GM23338 (cell line): Measurements from ENCODE around the gene USP46. TPM values are rescaled to one million over a fixed set of nuclear protein-coding genes. Genes with fewer than 3 reads are reported as not detected.

Experiments
- ATAC-seq: fragments of 200-7000 bp; cut with Tn5 transposase; 3 replicates; pipeline ENCODE4 v1.9.1; 2020
- DNase-seq: peaks from one replicate; pipeline ENCODE4 v3.0.0-alpha.2; 2015; ENCODE audit warnings: low spot score
- H2AFZ ChIP-seq: fragments of 200-600 bp; sonication (generic); 2 replicates; pipeline ENCODE4 v1.8.0; 2016; ENCODE audit warnings: antibody characterized with exemption, mild to moderate bottlenecking, moderate library complexity
- H3F3A ChIP-seq: fragments of 200-600 bp; sonication (generic); replicated peaks from 2 replicates; pipeline ENCODE4 v1.8.0; 2017; ENCODE audit warnings: antibody characterized with exemption, mixed run types, low read depth
- H3K27ac ChIP-seq: fragments of 200-600 bp; sonication (generic); 2 replicates; pipeline ENCODE4 v1.6.1; 2016; ENCODE audit warnings: low read depth
- H3K27me3 ChIP-seq: fragments of 200-600 bp; sonication (generic); 2 replicates; pipeline ENCODE4 v1.8.0; 2016; ENCODE audit warnings: mild to moderate bottlenecking, mixed run types, moderate library complexity; ENCODE audit not compliant: insufficient read depth
- H3K36me3 ChIP-seq: fragments of 200-600 bp; sonication (generic); 2 replicates; pipeline ENCODE4 v1.8.0; 2016; ENCODE audit warnings: mild to moderate bottlenecking; ENCODE audit not compliant: insufficient read depth
- H3K4me1 ChIP-seq: fragments of 200-600 bp; sonication (generic); 2 replicates; pipeline ENCODE4 v1.8.0; 2016; ENCODE audit warnings: mild to moderate bottlenecking, moderate library complexity; ENCODE audit not compliant: insufficient read depth
- H3K4me2 ChIP-seq: fragments of 200-600 bp; sonication (generic); 2 replicates; pipeline ENCODE4 v1.7.1; 2017; ENCODE audit warnings: mixed run types
- H3K4me3 ChIP-seq: fragments of 200-600 bp; sonication (generic); 2 replicates; pipeline ENCODE4 v1.6.1; 2016; ENCODE audit warnings: mixed run types
- H3K79me2 ChIP-seq: fragments of 200-600 bp; sonication (generic); replicated peaks from 2 replicates; pipeline ENCODE4 v1.8.0; 2017; ENCODE audit warnings: mild to moderate bottlenecking; ENCODE audit not compliant: insufficient read depth
- H3K9me2 ChIP-seq: fragments of 200-600 bp; sonication (generic); 2 replicates; pipeline ENCODE4 v1.8.0; 2017; ENCODE audit not compliant: insufficient read depth
- H4K20me1 ChIP-seq: fragments of 200-600 bp; sonication (generic); replicated peaks from 2 replicates; pipeline ENCODE4 v1.8.0; 2017; ENCODE audit warnings: mild to moderate bottlenecking; ENCODE audit not compliant: insufficient read depth
- H3K27ac Mint-ChIP-seq: 2 replicates; pipeline ENCODE4 v1.8.0; 2020; ENCODE audit warnings: inconsistent platforms, mild to moderate bottlenecking, moderate library complexity, mixed read lengths
- H3K27me3 Mint-ChIP-seq: 3 replicates; pipeline ENCODE4 v1.8.0; 2022; ENCODE audit warnings: low read depth, mild to moderate bottlenecking, moderate library complexity, mixed read lengths, inconsistent platforms; ENCODE audit not compliant: insufficient read depth, poor library complexity
- H3K36me3 Mint-ChIP-seq: 3 replicates; pipeline ENCODE4 v1.8.0; 2021; ENCODE audit warnings: low read depth, mild to moderate bottlenecking, inconsistent platforms, moderate library complexity, mixed read lengths
- H3K4me1 Mint-ChIP-seq: 3 replicates; pipeline ENCODE4 v1.8.0; 2020; ENCODE audit warnings: mild to moderate bottlenecking, inconsistent platforms, mixed read lengths
- H3K4me3 Mint-ChIP-seq: 3 replicates; pipeline ENCODE4 v1.8.0; 2021; ENCODE audit warnings: moderate library complexity, mild to moderate bottlenecking, inconsistent platforms, mixed read lengths
- H3K9me3 Mint-ChIP-seq: 3 replicates; pipeline ENCODE4 v1.8.0; 2020; ENCODE audit warnings: moderate library complexity, mild to moderate bottlenecking, inconsistent platforms, mixed read lengths
- CREB1 ChIP-seq: fragments of 250-450 bp; sonication (Bioruptor Pico); IDR thresholded peaks from 2 replicates; pipeline ENCODE4 v1.5.0; 2020; ENCODE audit warnings: low read depth, mild to moderate bottlenecking, moderate library complexity
- CTCF ChIP-seq, 2 experiments: fragments of 200-600 bp in 1 of 2; sonication (generic) in 1 of 2; conservative IDR thresholded peaks; 2 replicates each; pipeline versions ENCODE4 v1.5.1 to v1.6.1; 2016 to 2017; ENCODE audit warnings: antibody characterized with exemption in 2 of 2, low read depth in 2 of 2, mild to moderate bottlenecking in 2 of 2, moderate library complexity in 1 of 2
- ETS1 ChIP-seq: IDR thresholded peaks from 2 replicates; pipeline ENCODE4 v1.6.1; 2016; ENCODE audit warnings: antibody characterized with exemption
- EZH2 ChIP-seq: fragments of 200-600 bp; sonication (generic); IDR thresholded peaks from one replicate; pipeline ENCODE4 v1.8.0; 2017; ENCODE audit warnings: antibody characterized with exemption, mild to moderate bottlenecking, low read depth; ENCODE audit not compliant: unreplicated experiment
- EZH2phosphoT487 ChIP-seq: fragments of 200-600 bp; sonication (generic); IDR thresholded peaks from one replicate; pipeline ENCODE4 v1.8.1; 2018; ENCODE audit warnings: antibody characterized with exemption; ENCODE audit not compliant: unreplicated experiment
- JUNB ChIP-seq: IDR thresholded peaks from one replicate; pipeline ENCODE4 v1.6.1; 2016; ENCODE audit warnings: antibody characterized with exemption; ENCODE audit not compliant: unreplicated experiment
- NANOG ChIP-seq: IDR thresholded peaks from 2 replicates; pipeline ENCODE4 v1.6.1; 2016; ENCODE audit warnings: antibody characterized with exemption, borderline replicate concordance
- POLR2AphosphoS5 ChIP-seq: IDR thresholded peaks from 2 replicates; pipeline ENCODE4 v1.6.1; 2016; ENCODE audit warnings: antibody characterized with exemption, low read depth
- REST ChIP-seq: IDR thresholded peaks from one replicate; pipeline ENCODE4 v1.6.1; 2018; ENCODE audit warnings: antibody characterized with exemption; ENCODE audit not compliant: unreplicated experiment
- STAT1 ChIP-seq: IDR thresholded peaks from one replicate; pipeline ENCODE4 v1.6.1; 2016; ENCODE audit warnings: antibody characterized with exemption; ENCODE audit not compliant: unreplicated experiment
- ZNF114 ChIP-seq: fragments of 250-450 bp; sonication (Bioruptor Pico); IDR thresholded peaks from 2 replicates; pipeline ENCODE4 v1.5.0; 2020; ENCODE audit warnings: mild to moderate bottlenecking, moderate library complexity
- ZNF331 ChIP-seq: fragments of 250-450 bp; sonication (Bioruptor Pico); IDR thresholded peaks from 2 replicates; pipeline ENCODE4 v1.5.0; 2020; ENCODE audit warnings: low read depth, mild to moderate bottlenecking, moderate library complexity
- polyA plus RNA-seq: library from polyadenylated mRNA; unstranded; fragments of >200 nt; fragmentation: Nextera tagmentation; extraction: Ambion mirVana; gene quantifications from 2 replicates; pipeline ENCODE4 v1.2.1, GENCODE V29; 2016
- total RNA-seq: library from RNA; depleted of rRNA; stranded (reverse); fragments of >200 nt; shearing (Covaris generic); gene quantifications from 2 replicates; pipeline ENCODE4 v1.2.3, GENCODE V29; 2014
- TF ChIP-seq, protein P1 (sequence below): fragments of 250-450 bp; sonication (Bioruptor Pico); IDR thresholded peaks from 2 replicates; pipeline ENCODE4 v1.5.0; 2020; ENCODE audit warnings: mild to moderate bottlenecking, moderate library complexity

USP46 gene
- total and polyA plus RNA-seq, 2 experiments from 2014 or later: 40.5 to 59.4 TPM

GRCh38 chr4:52595001-52595400, 64.1 kb downstream of the USP46 start (continued):
- TF ChIP-seq NANOG (no peak), POLR2AphosphoS5 (no peak)

DNA sequence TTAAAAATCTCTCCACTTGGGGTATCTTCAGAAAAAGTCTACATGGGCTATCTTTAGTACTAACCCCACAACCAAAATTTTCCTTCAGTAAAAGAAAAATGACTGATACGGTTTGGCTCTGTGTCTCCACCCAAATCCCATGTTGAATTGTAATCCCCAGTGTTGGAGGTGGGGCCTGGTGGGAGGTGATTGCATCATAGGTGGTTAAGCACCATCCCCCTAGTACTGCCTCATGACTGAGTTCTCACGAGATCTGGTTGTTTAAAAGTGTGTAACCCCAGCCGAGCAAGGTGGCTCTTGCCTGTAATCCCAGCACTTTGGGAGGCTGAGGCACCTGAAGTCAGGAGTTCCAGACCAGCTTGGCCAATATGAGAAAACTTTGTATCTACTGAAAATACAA, 66.8 kb downstream of the USP46 start:
- DNase-seq: no peak
- peak overlapping the region; percentile 52 for H3K27ac Mint-ChIP-seq
- peaks cover 4% of the 10 kb centered on the region for H3K27me3 Mint-ChIP-seq

More for the DNA sequence above, 66.8 kb downstream of the USP46 start:
- Histone ChIP-seq H3K27me3 (no peaks in the 10 kb centered on the region), H3K9me2 (no peaks in the 10 kb centered on the region), H3F3A (no peaks in the 10 kb centered on the region), H3K4me2 (no peak overlapping the region), H3K79me2 (no peaks in the 10 kb centered on the region), H3K36me3 (peaks cover 4% of the 10 kb centered on the region), H2AFZ (no peak overlapping the region), H4K20me1 (peaks cover 4% of the 10 kb centered on the region; the same call in 1 of the 2 replicates), H3K4me3 (no peak overlapping the region), H3K4me1 (peaks cover 8% of the 10 kb centered on the region; the same call in 1 of the 2 replicates), H3K27ac (peak overlapping the region; percentile 12; the same call in 1 of the 2 replicates)
- peaks cover 23% of the 10 kb centered on the region for H3K4me1 Mint-ChIP-seq
- TF ChIP-seq CREB1 (CRISPR knock-in tag) (no peak), REST (no peak), CTCF (conservative IDR thresholded peaks at IDR 0.05; ENCODE audit: low read depth in 2 of 2) (no peak), JUNB (no peak), POLR2AphosphoS5 (no peak), NANOG (no peak), STAT1 (no peak), ZNF331 (no peak), EZH2 (no peak), ZNF114 (CRISPR knock-in tag) (no peak), EZH2phosphoT487 (no peak), ETS1 (no peak)
- TF ChIP-seq, protein P1, sequence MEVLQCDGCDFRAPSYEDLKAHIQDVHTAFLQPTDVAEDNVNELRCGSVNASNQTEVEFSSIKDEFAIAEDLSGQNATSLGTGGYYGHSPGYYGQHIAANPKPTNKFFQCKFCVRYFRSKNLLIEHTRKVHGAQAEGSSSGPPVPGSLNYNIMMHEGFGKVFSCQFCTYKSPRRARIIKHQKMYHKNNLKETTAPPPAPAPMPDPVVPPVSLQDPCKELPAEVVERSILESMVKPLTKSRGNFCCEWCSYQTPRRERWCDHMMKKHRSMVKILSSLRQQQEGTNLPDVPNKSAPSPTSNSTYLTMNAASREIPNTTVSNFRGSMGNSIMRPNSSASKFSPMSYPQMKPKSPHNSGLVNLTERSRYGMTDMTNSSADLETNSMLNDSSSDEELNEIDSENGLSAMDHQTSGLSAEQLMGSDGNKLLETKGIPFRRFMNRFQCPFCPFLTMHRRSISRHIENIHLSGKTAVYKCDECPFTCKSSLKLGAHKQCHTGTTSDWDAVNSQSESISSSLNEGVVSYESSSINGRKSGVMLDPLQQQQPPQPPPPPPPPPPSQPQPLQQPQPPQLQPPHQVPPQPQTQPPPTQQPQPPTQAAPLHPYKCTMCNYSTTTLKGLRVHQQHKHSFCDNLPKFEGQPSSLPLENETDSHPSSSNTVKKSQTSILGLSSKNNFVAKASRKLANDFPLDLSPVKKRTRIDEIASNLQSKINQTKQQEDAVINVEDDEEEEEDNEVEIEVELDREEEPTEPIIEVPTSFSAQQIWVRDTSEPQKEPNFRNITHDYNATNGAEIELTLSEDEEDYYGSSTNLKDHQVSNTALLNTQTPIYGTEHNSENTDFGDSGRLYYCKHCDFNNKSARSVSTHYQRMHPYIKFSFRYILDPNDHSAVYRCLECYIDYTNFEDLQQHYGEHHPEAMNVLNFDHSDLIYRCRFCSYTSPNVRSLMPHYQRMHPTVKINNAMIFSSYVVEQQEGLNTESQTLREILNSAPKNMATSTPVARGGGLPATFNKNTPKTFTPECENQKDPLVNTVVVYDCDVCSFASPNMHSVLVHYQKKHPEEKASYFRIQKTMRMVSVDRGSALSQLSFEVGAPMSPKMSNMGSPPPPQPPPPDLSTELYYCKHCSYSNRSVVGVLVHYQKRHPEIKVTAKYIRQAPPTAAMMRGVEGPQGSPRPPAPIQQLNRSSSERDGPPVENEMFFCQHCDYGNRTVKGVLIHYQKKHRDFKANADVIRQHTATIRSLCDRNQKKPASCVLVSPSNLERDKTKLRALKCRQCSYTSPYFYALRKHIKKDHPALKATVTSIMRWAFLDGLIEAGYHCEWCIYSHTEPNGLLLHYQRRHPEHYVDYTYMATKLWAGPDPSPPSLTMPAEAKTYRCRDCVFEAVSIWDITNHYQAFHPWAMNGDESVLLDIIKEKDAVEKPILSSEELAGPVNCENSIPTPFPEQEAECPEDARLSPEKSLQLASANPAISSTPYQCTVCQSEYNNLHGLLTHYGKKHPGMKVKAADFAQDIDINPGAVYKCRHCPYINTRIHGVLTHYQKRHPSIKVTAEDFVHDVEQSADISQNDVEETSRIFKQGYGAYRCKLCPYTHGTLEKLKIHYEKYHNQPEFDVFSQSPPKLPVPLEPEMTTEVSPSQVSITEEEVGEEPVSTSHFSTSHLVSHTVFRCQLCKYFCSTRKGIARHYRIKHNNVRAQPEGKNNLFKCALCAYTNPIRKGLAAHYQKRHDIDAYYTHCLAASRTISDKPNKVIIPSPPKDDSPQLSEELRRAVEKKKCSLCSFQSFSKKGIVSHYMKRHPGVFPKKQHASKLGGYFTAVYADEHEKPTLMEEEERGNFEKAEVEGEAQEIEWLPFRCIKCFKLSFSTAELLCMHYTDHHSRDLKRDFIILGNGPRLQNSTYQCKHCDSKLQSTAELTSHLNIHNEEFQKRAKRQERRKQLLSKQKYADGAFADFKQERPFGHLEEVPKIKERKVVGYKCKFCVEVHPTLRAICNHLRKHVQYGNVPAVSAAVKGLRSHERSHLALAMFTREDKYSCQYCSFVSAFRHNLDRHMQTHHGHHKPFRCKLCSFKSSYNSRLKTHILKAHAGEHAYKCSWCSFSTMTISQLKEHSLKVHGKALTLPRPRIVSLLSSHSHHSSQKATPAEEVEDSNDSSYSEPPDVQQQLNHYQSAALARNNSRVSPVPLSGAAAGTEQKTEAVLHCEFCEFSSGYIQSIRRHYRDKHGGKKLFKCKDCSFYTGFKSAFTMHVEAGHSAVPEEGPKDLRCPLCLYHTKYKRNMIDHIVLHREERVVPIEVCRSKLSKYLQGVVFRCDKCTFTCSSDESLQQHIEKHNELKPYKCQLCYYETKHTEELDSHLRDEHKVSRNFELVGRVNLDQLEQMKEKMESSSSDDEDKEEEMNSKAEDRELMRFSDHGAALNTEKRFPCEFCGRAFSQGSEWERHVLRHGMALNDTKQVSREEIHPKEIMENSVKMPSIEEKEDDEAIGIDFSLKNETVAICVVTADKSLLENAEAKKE (CRISPR knock-in tag): no peak
- H3K36me3 Mint-ChIP-seq: peaks cover 41% of the 10 kb centered on the region
- no peaks in the 10 kb centered on the region; the same call in 2 of the 3 replicates for H3K9me3 Mint-ChIP-seq
- peak; percentile 42 for ATAC-seq
- H3K4me3 Mint-ChIP-seq: no peak overlapping the region
